Panc1 (cell line): ENCODE data around the gene EPHB6. TPM values are rescaled to one million over a fixed set of nuclear protein-coding genes. Genes with fewer than 3 reads are reported as not detected.

Experiments
- ATAC-seq: fragments of 200-7000 bp; cut with Tn5 transposase; 2 replicates; pipeline ENCODE4 v1.9.1; 2020; ENCODE audit warnings: mild to moderate bottlenecking, moderate library complexity
- BruUV-seq: library from RNA; stranded (reverse); fragments of 400-500 nt; replicated peaks from 2 replicates; lab custom pipeline; 2021; lab: Mats Ljungman, UMichigan
- CTCF ChIA-PET: fragments of 300-600 bp; sonication (Branson Sonifier 250); formaldehyde crosslinking; loops from one replicate; lab custom pipeline; 2022; ENCODE audit warnings: antibody characterized with exemption; lab: Charles Lee
- POLR2A ChIA-PET: fragments of 300-600 bp; sonication (Branson Sonifier 250); formaldehyde crosslinking; loops from one replicate; lab custom pipeline; 2022; ENCODE audit warnings: antibody characterized with exemption; lab: Charles Lee
- DNase-seq: peaks from one replicate; pipeline ENCODE4 v3.0.0-alpha.2; 2010; ENCODE audit warnings: low read depth, low spot score
- H3K27ac ChIP-seq: 2 replicates; pipeline ENCODE4 v1.5.1; 2011; ENCODE audit warnings: mild to moderate bottlenecking, low read length, inconsistent platforms
- H3K27me3 ChIP-seq: fragments of 200-500 bp; sonication (Bioruptor generic); 2 replicates; pipeline ENCODE4 v1.6.0; 2014; ENCODE audit warnings: low read length, inconsistent platforms; ENCODE audit not compliant: control insufficient read depth, insufficient read depth
- H3K36me3 ChIP-seq: fragments of 200-500 bp; sonication (Bioruptor generic); 2 replicates; pipeline ENCODE4 v1.5.1; 2014; ENCODE audit warnings: inconsistent platforms, mild to moderate bottlenecking, low read length, moderate library complexity; ENCODE audit not compliant: control insufficient read depth, insufficient read depth
- H3K4me1 ChIP-seq: 2 replicates; pipeline ENCODE4 v1.5.1; 2011; ENCODE audit warnings: inconsistent platforms, mild to moderate bottlenecking, low read length, moderate library complexity; ENCODE audit not compliant: control insufficient read depth, insufficient read depth
- H3K4me3 ChIP-seq, 2 experiments: 2 replicates each; pipeline ENCODE4 v1.5.1; 2011 to 2012; ENCODE audit warnings: low read depth in 2 of 2, low read length in 2 of 2, mild to moderate bottlenecking in 2 of 2, inconsistent platforms in 1 of 2, moderate library complexity in 1 of 2
- H3K9me3 ChIP-seq: fragments of 200-500 bp; sonication (Bioruptor generic); 2 replicates; pipeline ENCODE4 v1.5.1; 2014; ENCODE audit warnings: low read depth, mild to moderate bottlenecking, inconsistent platforms, low read length, moderate library complexity; ENCODE audit not compliant: control insufficient read depth, insufficient read depth
- POLR2AphosphoS5 ChIP-seq: IDR thresholded peaks from 2 replicates; pipeline ENCODE4 v1.6.1; 2012; ENCODE audit warnings: mild to moderate bottlenecking, low read depth, low read length, moderate library complexity
- TCF7L2 ChIP-seq: IDR thresholded peaks from 2 replicates; pipeline ENCODE4 v1.6.1; 2011; ENCODE audit warnings: mild to moderate bottlenecking, low read depth, low read length, inconsistent platforms
- in situ Hi-C: cut with HindIII; loops from 2 replicates; pipeline ENCODE4 v1.10.0; 2016; ENCODE audit warnings: low sequenced_read_pairs, low pct_unique_long_range_greater_than_20kb
- intact Hi-C: fragments of 100-400 bp; cut with micrococcal nuclease; formaldehyde crosslinking; loops from one replicate; pipeline ENCODE4 v1.10.0; 2022; ENCODE audit not compliant: unreplicated experiment
- total RNA-seq: library from RNA; stranded (reverse); gene quantifications from one replicate; pipeline ENCODE4 v1.2.1, GENCODE V29; 2021; ENCODE audit not compliant: unreplicated experiment
- TF ChIP-seq, protein P1 (sequence below): fragments of 450-650 bp; IDR thresholded peaks from 2 replicates; pipeline ENCODE4 v1.5.1; 2017; ENCODE audit warnings: mild to moderate bottlenecking
- TF ChIP-seq, protein P2 (sequence below), 2 experiments: IDR thresholded peaks; 2 replicates each; pipeline ENCODE4 v1.6.1; 2011 to 2012; ENCODE audit warnings: low read depth in 2 of 2, control low read depth in 1 of 2, low read length in 1 of 2, mild to moderate bottlenecking in 1 of 2, moderate library complexity in 1 of 2; ENCODE audit not compliant: insufficient read depth in 1 of 2

EPHB6 gene
- total RNA-seq, 1 experiment from 2014 or later = 0.54 TPM

DNA sequence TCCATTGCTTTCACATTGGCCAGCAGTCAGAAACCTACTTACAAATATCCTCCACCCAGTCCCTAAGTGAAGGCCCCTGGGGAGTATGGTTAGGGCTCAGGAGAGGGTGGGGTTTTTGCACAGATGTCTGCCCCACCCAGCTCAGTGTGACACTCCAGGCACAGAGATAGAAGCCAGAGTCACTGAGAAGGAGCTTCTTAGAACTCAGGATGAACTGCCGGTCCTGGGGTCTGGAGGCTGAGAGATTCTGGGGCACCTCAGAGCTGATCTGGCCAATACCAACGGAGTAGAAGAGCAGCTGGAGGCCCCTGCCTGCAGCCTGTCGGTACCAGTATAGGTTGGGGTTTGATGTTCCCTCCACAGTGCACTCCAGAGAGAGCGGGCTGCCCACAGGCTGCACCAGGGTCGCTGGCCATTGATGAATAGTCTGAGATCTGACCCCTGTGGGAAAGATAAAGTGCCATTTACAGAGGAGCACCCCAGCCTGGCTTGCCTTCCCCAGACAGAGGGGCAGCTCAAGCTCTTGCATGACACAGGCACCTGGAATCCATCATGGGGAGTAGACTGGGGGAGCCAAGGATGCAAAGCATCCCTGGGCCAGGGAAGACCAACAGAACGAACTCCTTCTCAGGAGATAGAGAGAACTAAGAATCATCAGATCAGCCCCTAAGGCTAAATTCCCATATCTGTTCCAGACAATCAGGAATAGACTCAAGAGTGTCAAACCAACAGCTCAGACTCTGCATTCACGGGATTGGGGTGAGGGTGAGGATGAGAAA, 42.2 kb upstream of the EPHB6 start:
- ATAC-seq (no peak; the same call in 1 of the 2 replicates), DNase-seq (no peak)
- CTCF ChIA-PET = interaction anchor here (1.8 kb wide), 1 partner anchor 29 kb away, joined by 4 read pairs; no protein-coding TSS in a partner anchor
- BruUV-seq = no TSS peak
- POLR2A ChIA-PET = no interaction called here
- intact Hi-C loops = loop anchor here (10.0 kb wide), 1 partner anchor 278 kb away; no protein-coding TSS in a partner anchor
- H3K9me3 ChIP-seq = no peaks in the 10 kb centered on the region
- in situ Hi-C loops = no loop called here
- no peaks in the 10 kb centered on the region for H3K4me1 ChIP-seq
- H3K27me3 ChIP-seq = peaks cover 7% of the 10 kb centered on the region
- TF ChIP-seq, protein P1, sequence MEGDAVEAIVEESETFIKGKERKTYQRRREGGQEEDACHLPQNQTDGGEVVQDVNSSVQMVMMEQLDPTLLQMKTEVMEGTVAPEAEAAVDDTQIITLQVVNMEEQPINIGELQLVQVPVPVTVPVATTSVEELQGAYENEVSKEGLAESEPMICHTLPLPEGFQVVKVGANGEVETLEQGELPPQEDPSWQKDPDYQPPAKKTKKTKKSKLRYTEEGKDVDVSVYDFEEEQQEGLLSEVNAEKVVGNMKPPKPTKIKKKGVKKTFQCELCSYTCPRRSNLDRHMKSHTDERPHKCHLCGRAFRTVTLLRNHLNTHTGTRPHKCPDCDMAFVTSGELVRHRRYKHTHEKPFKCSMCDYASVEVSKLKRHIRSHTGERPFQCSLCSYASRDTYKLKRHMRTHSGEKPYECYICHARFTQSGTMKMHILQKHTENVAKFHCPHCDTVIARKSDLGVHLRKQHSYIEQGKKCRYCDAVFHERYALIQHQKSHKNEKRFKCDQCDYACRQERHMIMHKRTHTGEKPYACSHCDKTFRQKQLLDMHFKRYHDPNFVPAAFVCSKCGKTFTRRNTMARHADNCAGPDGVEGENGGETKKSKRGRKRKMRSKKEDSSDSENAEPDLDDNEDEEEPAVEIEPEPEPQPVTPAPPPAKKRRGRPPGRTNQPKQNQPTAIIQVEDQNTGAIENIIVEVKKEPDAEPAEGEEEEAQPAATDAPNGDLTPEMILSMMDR = no peak
- TF ChIP-seq, protein P2, sequence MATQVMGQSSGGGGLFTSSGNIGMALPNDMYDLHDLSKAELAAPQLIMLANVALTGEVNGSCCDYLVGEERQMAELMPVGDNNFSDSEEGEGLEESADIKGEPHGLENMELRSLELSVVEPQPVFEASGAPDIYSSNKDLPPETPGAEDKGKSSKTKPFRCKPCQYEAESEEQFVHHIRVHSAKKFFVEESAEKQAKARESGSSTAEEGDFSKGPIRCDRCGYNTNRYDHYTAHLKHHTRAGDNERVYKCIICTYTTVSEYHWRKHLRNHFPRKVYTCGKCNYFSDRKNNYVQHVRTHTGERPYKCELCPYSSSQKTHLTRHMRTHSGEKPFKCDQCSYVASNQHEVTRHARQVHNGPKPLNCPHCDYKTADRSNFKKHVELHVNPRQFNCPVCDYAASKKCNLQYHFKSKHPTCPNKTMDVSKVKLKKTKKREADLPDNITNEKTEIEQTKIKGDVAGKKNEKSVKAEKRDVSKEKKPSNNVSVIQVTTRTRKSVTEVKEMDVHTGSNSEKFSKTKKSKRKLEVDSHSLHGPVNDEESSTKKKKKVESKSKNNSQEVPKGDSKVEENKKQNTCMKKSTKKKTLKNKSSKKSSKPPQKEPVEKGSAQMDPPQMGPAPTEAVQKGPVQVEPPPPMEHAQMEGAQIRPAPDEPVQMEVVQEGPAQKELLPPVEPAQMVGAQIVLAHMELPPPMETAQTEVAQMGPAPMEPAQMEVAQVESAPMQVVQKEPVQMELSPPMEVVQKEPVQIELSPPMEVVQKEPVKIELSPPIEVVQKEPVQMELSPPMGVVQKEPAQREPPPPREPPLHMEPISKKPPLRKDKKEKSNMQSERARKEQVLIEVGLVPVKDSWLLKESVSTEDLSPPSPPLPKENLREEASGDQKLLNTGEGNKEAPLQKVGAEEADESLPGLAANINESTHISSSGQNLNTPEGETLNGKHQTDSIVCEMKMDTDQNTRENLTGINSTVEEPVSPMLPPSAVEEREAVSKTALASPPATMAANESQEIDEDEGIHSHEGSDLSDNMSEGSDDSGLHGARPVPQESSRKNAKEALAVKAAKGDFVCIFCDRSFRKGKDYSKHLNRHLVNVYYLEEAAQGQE (IDR thresholded peaks at IDR 0.05; ENCODE audit: insufficient read depth in 1 of 2, low read depth in 2 of 2, low read length in 1 of 2) = no peak
- no peak for TF ChIP-seq POLR2AphosphoS5
- H3K36me3 ChIP-seq = no peaks in the 10 kb centered on the region
- H3K27ac ChIP-seq = no peak overlapping the region
- no peak overlapping the region for H3K4me3 ChIP-seq

DNA sequence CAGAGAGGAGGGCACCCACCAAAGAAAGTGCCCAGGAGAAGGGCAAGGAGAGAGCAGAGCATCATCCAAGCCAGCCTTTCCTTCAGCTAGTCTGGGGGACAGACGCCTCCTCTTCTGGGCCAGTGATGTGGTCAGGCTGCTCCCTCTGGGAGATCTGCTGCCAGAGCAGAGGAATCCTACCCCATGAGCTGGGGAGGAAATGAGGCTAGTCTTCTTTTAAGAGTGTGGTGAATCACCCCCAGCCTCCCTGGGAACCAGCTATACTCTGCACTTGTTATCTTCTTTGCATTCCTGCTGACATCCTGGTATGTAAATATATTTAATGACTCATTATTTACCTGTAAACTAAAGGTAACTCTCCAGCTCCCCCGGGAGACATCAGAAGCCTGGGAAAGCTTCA, 41.6 kb upstream of the EPHB6 start:
- ATAC-seq (peak; percentile 67), DNase-seq (peak; percentile 72)
- in situ Hi-C loops = no loop called here
- Histone ChIP-seq H3K4me3 (no peak overlapping the region), H3K36me3 (no peaks in the 10 kb centered on the region), H3K27ac (no peak overlapping the region), H3K9me3 (no peaks in the 10 kb centered on the region), H3K27me3 (peaks cover 4% of the 10 kb centered on the region), H3K4me1 (no peaks in the 10 kb centered on the region)
- ChIA-PET POLR2A (no interaction called here), CTCF (interaction anchor here (0.7 kb wide), 1 partner anchor 18 kb away, joined by 16 read pairs; no protein-coding TSS in a partner anchor)
- BruUV-seq = no TSS peak
- no peak for TF ChIP-seq TCF7L2
- TF ChIP-seq, protein P1 = no peak
- intact Hi-C loops = loop anchor here (10.0 kb wide), 1 partner anchor 278 kb away; no protein-coding TSS in a partner anchor
